ENCODE data around the gene RAB5A.

RAB5A gene

GRCh38 chr3:19903649-19904048 lies 43.2 kb upstream of the RAB5A start:
- ChIA-PET POLR2A (no interaction called here), CTCF (no interaction called here)
- TF ChIP-seq HDGF (IDR thresholded peaks at IDR 0.05; ENCODE audit: borderline replicate concordance) (no peak), PKNOX1 (IDR thresholded peaks at IDR 0.05) (no peak)
- no peak for DNase-seq (ENCODE audit: extremely low spot score)

GRCh38 chr3:19907523-19907922 lies 39.4 kb upstream of the RAB5A start:
- CTCF ChIA-PET: interaction anchor here (1.1 kb wide), 1 partner anchor 21 kb away, joined by 3 read pairs; no protein-coding TSS in a partner anchor
- POLR2A ChIA-PET: no interaction called here
- DNase-seq (ENCODE audit: extremely low spot score): no peak
- no peak for TF ChIP-seq TARDBP (IDR thresholded peaks at IDR 0.05)
- no peak for TF ChIP-seq BHLHE40 (IDR thresholded peaks at IDR 0.05; ENCODE audit: borderline replicate concordance)
- TF ChIP-seq FOXA1 (IDR thresholded peaks at IDR 0.05): no peak
- TF ChIP-seq L3MBTL2 (conservative IDR thresholded peaks at IDR 0.05): no peak
- no peak for TF ChIP-seq LEF1 (IDR thresholded peaks at IDR 0.05; ENCODE audit: borderline replicate concordance)
- TF ChIP-seq NFRKB (IDR thresholded peaks at IDR 0.05): no peak
- TF ChIP-seq SP1 (IDR thresholded peaks at IDR 0.05): no peak
- no peak for TF ChIP-seq ARNT (IDR thresholded peaks at IDR 0.05)
- TF ChIP-seq HDGF (IDR thresholded peaks at IDR 0.05; ENCODE audit: borderline replicate concordance): no peak
- TF ChIP-seq ELF4 (IDR thresholded peaks at IDR 0.05): no peak
- no peak for TF ChIP-seq PKNOX1 (IDR thresholded peaks at IDR 0.05)

- CTCF ChIA-PET: no interaction called here
- no peak for DNase-seq (ENCODE audit: extremely low spot score)
- TF ChIP-seq CTBP1 (IDR thresholded peaks at IDR 0.05; ENCODE audit: borderline replicate concordance): no peak
- no peak for TF ChIP-seq FOXA1 (IDR thresholded peaks at IDR 0.05)
- TF ChIP-seq LEF1 (IDR thresholded peaks at IDR 0.05; ENCODE audit: borderline replicate concordance): no peak
- no peak for TF ChIP-seq SP1 (IDR thresholded peaks at IDR 0.05)
- no peak for TF ChIP-seq FOXM1 (IDR thresholded peaks at IDR 0.05; ENCODE audit: borderline replicate concordance)
- TF ChIP-seq TARDBP (IDR thresholded peaks at IDR 0.05): no peak
- TF ChIP-seq BHLHE40 (IDR thresholded peaks at IDR 0.05; ENCODE audit: borderline replicate concordance): no peak
- no peak for TF ChIP-seq SUZ12 (IDR thresholded peaks at IDR 0.05)
- TF ChIP-seq ARNT (IDR thresholded peaks at IDR 0.05): no peak
- no peak for TF ChIP-seq L3MBTL2 (conservative IDR thresholded peaks at IDR 0.05)
- no peak for TF ChIP-seq NFRKB (IDR thresholded peaks at IDR 0.05)
- TF ChIP-seq FOXK2 (IDR thresholded peaks at IDR 0.05): no peak
- TF ChIP-seq ZNF384 (IDR thresholded peaks at IDR 0.05): no peak
- TF ChIP-seq HDGF (IDR thresholded peaks at IDR 0.05; ENCODE audit: borderline replicate concordance): no peak
- TF ChIP-seq PKNOX1 (IDR thresholded peaks at IDR 0.05): no peak
- POLR2A ChIA-PET: no interaction called here
Observed at GRCh38 chr3:19911452-19911851, 35.4 kb upstream of the RAB5A start.

- DNase-seq (ENCODE audit: extremely low spot score): no peak
- TF ChIP-seq ELF4 (IDR thresholded peaks at IDR 0.05) (no peak), BHLHE40 (IDR thresholded peaks at IDR 0.05; ENCODE audit: borderline replicate concordance) (no peak), HDGF (IDR thresholded peaks at IDR 0.05; ENCODE audit: borderline replicate concordance) (no peak), SP1 (IDR thresholded peaks at IDR 0.05) (no peak), CTBP1 (IDR thresholded peaks at IDR 0.05; ENCODE audit: borderline replicate concordance) (no peak), L3MBTL2 (conservative IDR thresholded peaks at IDR 0.05) (no peak), FOXM1 (IDR thresholded peaks at IDR 0.05; ENCODE audit: borderline replicate concordance) (no peak), NFRKB (IDR thresholded peaks at IDR 0.05) (no peak), LEF1 (IDR thresholded peaks at IDR 0.05; ENCODE audit: borderline replicate concordance) (no peak), TARDBP (IDR thresholded peaks at IDR 0.05) (no peak), FOXA1 (IDR thresholded peaks at IDR 0.05) (no peak), SUZ12 (IDR thresholded peaks at IDR 0.05) (no peak), ZNF384 (IDR thresholded peaks at IDR 0.05) (no peak), FOXK2 (IDR thresholded peaks at IDR 0.05) (no peak), ARNT (IDR thresholded peaks at IDR 0.05) (no peak), PKNOX1 (IDR thresholded peaks at IDR 0.05) (no peak)
- ChIA-PET CTCF (no interaction called here), POLR2A (no interaction called here)
Observed at GRCh38 chr3:19917167-19917566, 29.7 kb upstream of the RAB5A start.

- no peak for DNase-seq (ENCODE audit: extremely low spot score)
- ChIA-PET POLR2A (no interaction called here), CTCF (no interaction called here)
- TF ChIP-seq ARNT (IDR thresholded peaks at IDR 0.05) (no peak), FOXA1 (IDR thresholded peaks at IDR 0.05) (no peak), ZNF384 (IDR thresholded peaks at IDR 0.05) (no peak)
Observed at GRCh38 chr3:19920401-19921080, 26.4 kb upstream of the RAB5A start.

- no peak for DNase-seq (ENCODE audit: extremely low spot score)
- ChIA-PET CTCF (interaction anchor here (1.1 kb wide), 1 partner anchor 44 kb away, joined by 3 read pairs; no protein-coding TSS in a partner anchor), POLR2A (no interaction called here)
- TF ChIP-seq NFRKB (IDR thresholded peaks at IDR 0.05) (no peak), ZNF384 (IDR thresholded peaks at IDR 0.05) (no peak), FOXM1 (IDR thresholded peaks at IDR 0.05; ENCODE audit: borderline replicate concordance) (no peak), HDGF (IDR thresholded peaks at IDR 0.05; ENCODE audit: borderline replicate concordance) (no peak), LEF1 (IDR thresholded peaks at IDR 0.05; ENCODE audit: borderline replicate concordance) (no peak), ARNT (IDR thresholded peaks at IDR 0.05) (no peak), BHLHE40 (IDR thresholded peaks at IDR 0.05; ENCODE audit: borderline replicate concordance) (no peak), CTBP1 (IDR thresholded peaks at IDR 0.05; ENCODE audit: borderline replicate concordance) (no peak), TARDBP (IDR thresholded peaks at IDR 0.05) (no peak), SUZ12 (IDR thresholded peaks at IDR 0.05) (no peak), ELF4 (IDR thresholded peaks at IDR 0.05) (no peak)
Observed at GRCh38 chr3:19931180-19931692, 15.7 kb upstream of the RAB5A start.
